Measurements from ENCODE around the gene ARID1B. TPM values are rescaled to one million over a fixed set of nuclear protein-coding genes. Genes with fewer than 3 reads are reported as not detected.

ARID1B gene
- total RNA-seq, 6 experiments from 2014 or later = 32.5 to 44.3 (median 36.5) TPM

GRCh38 chr6:157148391-157149323 is 371.5 kb downstream of the ARID1B start:
- peak; percentile 92 for DNase-seq
- Mint-ChIP-seq H3K4me1 (ENCODE audit: low read depth) (peaks cover 84% of the 10 kb centered on the region), H3K9me3 (no peaks in the 10 kb centered on the region), H3K27me3 (ENCODE audit: insufficient read depth) (peaks cover 6% of the 10 kb centered on the region), H3K4me3 (peak overlapping the region; percentile 78), H3K36me3 (ENCODE audit: low read depth) (peaks cover 11% of the 10 kb centered on the region), H3K27ac (peak overlapping the region; percentile 98)
- no peak for TF ChIP-seq CTCF (IDR thresholded peaks at IDR 0.05)

- TF ChIP-seq CTCF (IDR thresholded peaks at IDR 0.05) = no peak
- H3K4me1 Mint-ChIP-seq (ENCODE audit: low read depth) = peaks cover 71% of the 10 kb centered on the region
- H3K4me3 Mint-ChIP-seq = 0 out of 2 replicates have a peak overlapping the region, but pooled peaks have one; percentile 26
- peaks cover 21% of the 10 kb centered on the region for H3K36me3 Mint-ChIP-seq (ENCODE audit: low read depth)
- H3K9me3 Mint-ChIP-seq = no peaks in the 10 kb centered on the region
- DNase-seq = no peak
- H3K27me3 Mint-ChIP-seq (ENCODE audit: insufficient read depth) = peaks cover 6% of the 10 kb centered on the region
- H3K27ac Mint-ChIP-seq = peak overlapping the region; percentile 98
These were observed 372.9 kb downstream of the ARID1B start for GRCh38 chr6:157150076-157150475.

GRCh38 chr6:157151029-157151428 is 373.9 kb downstream of the ARID1B start:
- Mint-ChIP-seq H3K4me3 (no peak overlapping the region), H3K27me3 (ENCODE audit: insufficient read depth) (peaks cover 6% of the 10 kb centered on the region), H3K4me1 (ENCODE audit: low read depth) (peaks cover 61% of the 10 kb centered on the region), H3K36me3 (ENCODE audit: low read depth) (peaks cover 25% of the 10 kb centered on the region), H3K9me3 (no peaks in the 10 kb centered on the region), H3K27ac (peak overlapping the region; percentile 79)
- TF ChIP-seq CTCF (IDR thresholded peaks at IDR 0.05) = no peak
- DNase-seq = no peak

- Mint-ChIP-seq H3K4me1 (ENCODE audit: low read depth) (peaks cover 52% of the 10 kb centered on the region), H3K36me3 (ENCODE audit: low read depth) (peaks cover 27% of the 10 kb centered on the region), H3K9me3 (no peaks in the 10 kb centered on the region), H3K4me3 (peak overlapping the region; percentile 41), H3K27me3 (ENCODE audit: insufficient read depth) (peaks cover 6% of the 10 kb centered on the region), H3K27ac (peak overlapping the region; percentile 79)
- DNase-seq = peak; percentile 74
- TF ChIP-seq CTCF (IDR thresholded peaks at IDR 0.05) = no peak
These were observed 374.8 kb downstream of the ARID1B start for GRCh38 chr6:157151989-157152388.

GRCh38 chr6:157152556-157152955 is 375.4 kb downstream of the ARID1B start:
- Mint-ChIP-seq H3K36me3 (ENCODE audit: low read depth) (peaks cover 31% of the 10 kb centered on the region), H3K27me3 (ENCODE audit: insufficient read depth) (peaks cover 6% of the 10 kb centered on the region), H3K9me3 (no peaks in the 10 kb centered on the region), H3K4me1 (ENCODE audit: low read depth) (peaks cover 52% of the 10 kb centered on the region), H3K4me3 (peak overlapping the region; percentile 23; the same call in 1 of the 2 replicates), H3K27ac (peak overlapping the region; percentile 25)
- no peak for TF ChIP-seq CTCF (IDR thresholded peaks at IDR 0.05)
- no peak for DNase-seq
